Bronchial epithelial cell (primary cell): Measurements from ENCODE around the gene FGD1. TPM values are rescaled to one million over a fixed set of nuclear protein-coding genes. Genes with fewer than 3 reads are reported as not detected.
A peak's percentile ranks its signal among the peaks of the same experiment; 100 is the strongest.
"Not testable (repeated sequence)": the region's sequence is repeated elsewhere in the genome, so short reads cannot be mapped to it uniquely, and the experiment has no call there.

Source experiments
- DNase-seq: peaks from one replicate; pipeline ENCODE4 v3.0.0-alpha.2; 2010; ENCODE audit warnings: low read depth
- FAIRE-seq: peaks from 2 replicates; lab custom pipeline; 2011; peaks lifted over from hg19 to GRCh38; lab: Jason Lieb, UNC
- H3K27me3 ChIP-seq: 2 replicates; pipeline ENCODE4 v1.5.1; 2011; ENCODE audit warnings: low read length; ENCODE audit not compliant: control insufficient read depth, insufficient read depth
- H3K36me3 ChIP-seq: 2 replicates; pipeline ENCODE4 v1.5.1; 2011; ENCODE audit warnings: low read length; ENCODE audit not compliant: control insufficient read depth, insufficient read depth
- H3K4me3 ChIP-seq: 2 replicates; pipeline ENCODE4 v1.5.1; 2011; ENCODE audit warnings: mild to moderate bottlenecking, low read depth, low read length, control low read depth
- CTCF ChIP-seq: IDR thresholded peaks from 2 replicates; pipeline ENCODE4 v1.5.1; 2011; ENCODE audit warnings: mild to moderate bottlenecking, moderate library complexity, low read length, control low read depth, inconsistent platforms; ENCODE audit not compliant: insufficient read depth, severe bottlenecking
- total RNA-seq: library from RNA; depleted of rRNA; stranded (reverse); fragments of >200 nt; gene quantifications from 2 replicates; pipeline ENCODE4 v1.2.1, GENCODE V29; 2014

Gene FGD1
- 1.1 and 1.7 TPM in 2 replicates for total RNA-seq

- FAIRE-seq: no peak
- no peaks in the 10 kb centered on the region for H3K36me3 ChIP-seq
- H3K27me3 ChIP-seq: no peaks in the 10 kb centered on the region
- no peak for TF ChIP-seq CTCF
- H3K4me3 ChIP-seq: peak within 1 kb of the TSS; percentile 53
- peak; percentile 28 for DNase-seq
These were observed at the start of gene FGD1 for GRCh38 chrX:54495814-54496516. TSS of gene FGD1 (minus strand) at chrX:54496234. CDS start at chrX:54495432, 802 bp downstream.

GRCh38 chrX:54542239-54542638 lies 46.2 kb upstream of the FGD1 start:
- not testable (repeated sequence) for H3K27me3 ChIP-seq, DNase-seq, H3K4me3 ChIP-seq, H3K36me3 ChIP-seq, FAIRE-seq

GRCh38 chrX:54540289-54540688 lies 44.3 kb upstream of the FGD1 start:
- DNase-seq (no peak), FAIRE-seq (no peak)

GRCh38 chrX:54534271-54534670 lies 38.2 kb upstream of the FGD1 start:
- no peak for TF ChIP-seq CTCF
- DNase-seq (no peak), FAIRE-seq (no peak)
- Histone ChIP-seq H3K4me3 (no peak overlapping the region), H3K36me3 (peaks cover 2% of the 10 kb centered on the region), H3K27me3 (no peaks in the 10 kb centered on the region)

More at GRCh38 chrX:54540289-54540688, 44.3 kb upstream of the FGD1 start:
- H3K4me3 ChIP-seq: no peak overlapping the region
- no peak for TF ChIP-seq CTCF
- H3K27me3 ChIP-seq: no peaks in the 10 kb centered on the region
- H3K36me3 ChIP-seq: peaks cover 8% of the 10 kb centered on the region

GRCh38 chrX:54530357-54530900 lies 34.4 kb upstream of the FGD1 start:
- DNase-seq: no peak
- TF ChIP-seq CTCF: no peak
- Histone ChIP-seq H3K4me3 (peak overlapping the region; percentile 80), H3K36me3 (no peaks in the 10 kb centered on the region), H3K27me3 (no peaks in the 10 kb centered on the region)
- FAIRE-seq: no peak

GRCh38 chrX:54529552-54530356 lies 33.7 kb upstream of the FGD1 start, which contains the start of gene GNL3L:
TSS of gene GNL3L (plus strand) at chrX:54530219. CDS start at chrX:54532567, 2,348 bp downstream.
- H3K4me3 ChIP-seq: peak within 1 kb of the TSS; percentile 80
- DNase-seq (peak; percentile 67), FAIRE-seq (no peak)
- TF ChIP-seq CTCF: no peak
- no peaks in the 10 kb centered on the region for H3K27me3 ChIP-seq
- no peaks in the 10 kb centered on the region for H3K36me3 ChIP-seq
